Measurements from ENCODE around the gene CERS5.
A peak's percentile ranks its signal among the peaks of the same experiment; 100 is the strongest.

The CERS5 gene

DNA sequence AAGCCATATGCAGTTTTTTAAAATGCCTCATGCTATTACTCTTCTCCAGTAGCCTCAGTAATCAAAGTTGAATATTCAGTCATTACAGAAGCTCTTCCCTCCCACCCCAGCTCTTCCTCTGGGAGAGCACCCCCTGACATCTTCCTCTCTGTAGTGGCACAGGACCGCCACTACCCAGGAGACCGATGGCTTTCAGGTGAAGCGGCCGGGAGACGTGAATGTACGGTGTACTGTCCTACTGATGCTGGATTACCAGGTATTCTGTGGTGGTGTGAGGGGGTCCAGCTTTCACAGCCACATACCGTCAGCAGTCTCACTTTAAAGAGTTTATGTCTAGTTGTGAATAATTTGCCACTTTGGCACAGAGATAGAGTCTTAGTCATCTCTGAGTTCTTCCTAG lies 77.4 kb downstream of the CERS5 start:
- no peak overlapping the region for H3K4me3 ChIP-seq (ENCODE audit: control insufficient read depth, low read depth, low read length)
- no peak for DNase-seq (ENCODE audit: low read depth)
- TF ChIP-seq, protein P1, sequence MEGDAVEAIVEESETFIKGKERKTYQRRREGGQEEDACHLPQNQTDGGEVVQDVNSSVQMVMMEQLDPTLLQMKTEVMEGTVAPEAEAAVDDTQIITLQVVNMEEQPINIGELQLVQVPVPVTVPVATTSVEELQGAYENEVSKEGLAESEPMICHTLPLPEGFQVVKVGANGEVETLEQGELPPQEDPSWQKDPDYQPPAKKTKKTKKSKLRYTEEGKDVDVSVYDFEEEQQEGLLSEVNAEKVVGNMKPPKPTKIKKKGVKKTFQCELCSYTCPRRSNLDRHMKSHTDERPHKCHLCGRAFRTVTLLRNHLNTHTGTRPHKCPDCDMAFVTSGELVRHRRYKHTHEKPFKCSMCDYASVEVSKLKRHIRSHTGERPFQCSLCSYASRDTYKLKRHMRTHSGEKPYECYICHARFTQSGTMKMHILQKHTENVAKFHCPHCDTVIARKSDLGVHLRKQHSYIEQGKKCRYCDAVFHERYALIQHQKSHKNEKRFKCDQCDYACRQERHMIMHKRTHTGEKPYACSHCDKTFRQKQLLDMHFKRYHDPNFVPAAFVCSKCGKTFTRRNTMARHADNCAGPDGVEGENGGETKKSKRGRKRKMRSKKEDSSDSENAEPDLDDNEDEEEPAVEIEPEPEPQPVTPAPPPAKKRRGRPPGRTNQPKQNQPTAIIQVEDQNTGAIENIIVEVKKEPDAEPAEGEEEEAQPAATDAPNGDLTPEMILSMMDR (conservative IDR thresholded peaks at IDR 0.05; ENCODE audit: control insufficient read depth, insufficient read depth, low read depth, low read length): no peak

DNA sequence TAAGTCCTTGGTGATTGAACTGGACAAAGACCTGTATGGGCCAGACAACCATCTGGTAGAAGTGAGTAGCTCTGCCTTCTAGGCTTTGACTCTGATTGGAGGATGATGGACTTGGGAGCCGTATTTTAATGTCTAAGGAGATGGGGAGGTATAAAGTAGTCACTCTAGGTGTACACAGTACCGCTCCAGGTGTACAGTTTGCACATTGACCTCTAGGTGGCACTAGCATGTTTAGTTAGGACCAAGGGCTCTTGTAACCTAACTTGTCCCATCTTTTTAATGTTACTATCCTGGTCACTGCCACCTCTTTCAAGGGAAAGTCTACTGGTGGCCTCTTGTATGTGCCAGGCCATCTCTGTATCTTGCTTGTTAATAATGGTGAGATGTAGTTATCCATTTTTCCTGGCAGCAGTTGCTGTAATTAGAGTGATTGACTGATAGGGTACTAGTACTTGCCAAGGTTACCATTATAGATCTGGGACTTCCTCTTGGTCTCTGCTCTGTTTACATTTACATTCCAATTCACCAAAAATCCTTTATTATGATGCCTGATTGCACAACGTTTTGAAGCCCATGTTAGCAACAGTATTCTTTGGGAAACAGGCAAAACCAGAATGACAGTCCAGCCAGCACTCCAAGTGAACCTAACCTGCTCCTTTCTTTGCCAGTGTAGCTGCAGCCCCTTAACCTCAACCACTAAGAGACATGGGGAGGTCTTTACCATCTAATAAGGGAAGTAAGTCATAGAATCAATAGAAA lies 78.4 kb downstream of the CERS5 start:
- H3K4me3 ChIP-seq (ENCODE audit: control insufficient read depth, low read depth, low read length): no peak overlapping the region
- TF ChIP-seq, protein P1 (conservative IDR thresholded peaks at IDR 0.05; ENCODE audit: control insufficient read depth, insufficient read depth, low read depth, low read length): peak; percentile 85
- DNase-seq (ENCODE audit: low read depth): peak; percentile 59

DNA sequence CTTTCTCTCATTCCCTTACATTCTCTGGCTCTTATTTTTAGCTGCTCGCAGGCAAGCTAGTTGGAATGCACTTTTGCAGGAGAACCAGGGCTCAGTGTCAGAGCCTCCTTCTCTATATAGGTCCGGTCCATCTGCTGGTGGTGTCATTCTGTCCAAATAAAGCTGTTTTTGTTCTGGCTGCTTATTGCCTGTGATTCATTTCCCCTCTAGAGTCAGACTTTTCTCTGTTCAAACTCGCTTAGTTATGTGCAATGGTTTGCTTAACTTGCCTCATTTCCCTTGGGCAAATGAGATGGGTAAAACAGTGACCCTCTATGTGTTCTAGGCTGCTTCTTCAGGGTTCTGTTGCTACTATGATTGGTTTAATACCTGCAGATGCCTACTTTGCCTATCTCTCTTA lies 79.2 kb downstream of the CERS5 start:
- DNase-seq (ENCODE audit: low read depth): peak; percentile 82
- TF ChIP-seq, protein P1 (conservative IDR thresholded peaks at IDR 0.05; ENCODE audit: control insufficient read depth, insufficient read depth, low read depth, low read length): no peak

DNA sequence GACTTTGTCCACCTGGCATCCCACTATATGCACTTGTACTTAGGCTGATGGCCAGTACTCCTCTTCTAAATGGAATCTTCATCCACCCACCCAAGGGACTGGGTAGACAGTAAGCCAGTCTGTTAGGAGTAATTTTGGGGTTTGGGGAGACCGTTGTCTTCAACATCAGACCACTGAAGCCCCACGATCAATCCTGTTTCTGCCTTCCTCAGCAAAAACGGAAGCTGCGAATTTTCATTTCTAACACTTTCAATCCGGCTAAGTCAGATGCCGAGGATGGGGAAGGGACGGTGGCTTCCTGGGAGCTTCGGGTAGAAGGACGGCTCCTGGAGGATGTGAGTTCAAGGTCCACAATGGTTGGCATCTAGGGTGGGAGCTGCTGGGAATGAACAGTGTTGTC lies 80.0 kb downstream of the CERS5 start:
- TF ChIP-seq, protein P1 (conservative IDR thresholded peaks at IDR 0.05; ENCODE audit: control insufficient read depth, insufficient read depth, low read depth, low read length): no peak
- no peak overlapping the region for H3K4me3 ChIP-seq (ENCODE audit: control insufficient read depth, low read depth, low read length)
- DNase-seq (ENCODE audit: low read depth): no peak

More for the DNA sequence above, 79.2 kb downstream of the CERS5 start:
- H3K4me3 ChIP-seq (ENCODE audit: control insufficient read depth, low read depth, low read length): no peak overlapping the region

DNA sequence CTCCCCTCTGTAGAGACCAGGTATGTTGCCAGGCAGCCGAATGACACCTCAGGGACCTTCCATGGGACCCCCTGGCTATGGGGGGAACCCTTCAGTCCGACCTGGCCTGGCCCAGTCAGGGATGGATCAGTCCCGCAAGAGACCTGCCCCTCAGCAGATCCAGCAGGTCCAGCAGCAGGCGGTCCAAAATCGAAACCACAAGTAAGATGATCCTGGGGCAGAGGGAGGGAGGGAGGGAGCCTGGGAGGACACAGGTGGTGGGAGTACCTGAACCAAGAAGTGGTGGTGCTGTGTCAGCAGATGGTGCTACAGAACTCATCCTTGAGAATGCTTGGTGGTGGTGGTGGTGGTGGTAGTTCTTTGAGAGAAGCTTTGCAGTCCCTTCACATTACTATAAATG lies 81.0 kb downstream of the CERS5 start:
- no peak for DNase-seq (ENCODE audit: low read depth)
- peak overlapping the region; percentile 86 for H3K4me3 ChIP-seq (ENCODE audit: control insufficient read depth, low read depth, low read length)
- TF ChIP-seq, protein P1 (conservative IDR thresholded peaks at IDR 0.05; ENCODE audit: control insufficient read depth, insufficient read depth, low read depth, low read length): no peak

DNA sequence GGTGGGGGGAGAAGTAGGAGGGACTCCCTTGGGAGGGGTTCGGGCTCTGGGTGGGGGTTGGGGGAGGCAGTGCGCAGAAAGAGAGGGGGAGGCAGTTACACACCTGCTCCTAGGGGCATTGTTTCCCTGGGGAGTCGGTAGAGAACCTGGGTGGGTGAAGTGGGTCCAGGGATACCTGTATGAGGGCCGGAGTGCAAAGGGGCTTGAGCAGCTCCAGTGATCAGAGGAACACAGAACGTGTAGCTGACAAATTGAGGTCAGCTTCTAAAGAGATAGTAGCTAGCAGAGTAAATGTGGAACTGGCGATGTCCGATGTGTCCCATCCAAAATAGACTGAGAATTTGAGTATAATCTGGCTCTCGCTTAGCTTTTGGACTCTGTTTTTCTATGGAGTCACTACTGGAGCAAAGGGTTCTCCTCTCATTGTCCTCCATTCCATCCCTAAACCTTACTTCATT lies 81.5 kb downstream of the CERS5 start:
- TF ChIP-seq, protein P1 (conservative IDR thresholded peaks at IDR 0.05; ENCODE audit: control insufficient read depth, insufficient read depth, low read depth, low read length): no peak
- DNase-seq (ENCODE audit: low read depth): no peak

More for the DNA sequence above, 81.5 kb downstream of the CERS5 start:
- H3K4me3 ChIP-seq (ENCODE audit: control insufficient read depth, low read depth, low read length): peak overlapping the region; percentile 86

Measured in fibroblast of mammary gland (primary cell).